ENCODE measurements around the gene ATXN1. TPM values are rescaled to one million over a fixed set of nuclear protein-coding genes. Genes with fewer than 3 reads are reported as not detected.

The ATXN1 gene
- total RNA-seq, 1 experiment from 2014 or later = 5.6 TPM

- H4K91ac ChIP-seq (ENCODE audit: insufficient read length, low read depth, low read length) = no peak overlapping the region
- Mint-ChIP-seq H3K9me3 (no peaks in the 10 kb centered on the region), H3K27me3 (ENCODE audit: low read depth) (no peaks in the 10 kb centered on the region; the same call in none of the 2 replicates), H3K4me1 (peaks cover 4 to 5% of the 10 kb centered on the region in 2 experiments), H3K4me3 (no peak overlapping the region), H3K36me3 (ENCODE audit: insufficient read depth in 1 of 3, low read depth in 3 of 3) (no peaks in the 10 kb centered on the region), H3K27ac (no peak overlapping the region)
- H2AFZ ChIP-seq (ENCODE audit: low read length) = no peak overlapping the region
- no peak overlapping the region for H2BK20ac ChIP-seq (ENCODE audit: low read depth, low read length, poor library complexity, severe bottlenecking)
- H4K5ac ChIP-seq (ENCODE audit: insufficient read length, low read depth, low read length) = no peak overlapping the region
- no peak overlapping the region for H2BK5ac ChIP-seq (ENCODE audit: insufficient read length, low read length)
- H3K9ac ChIP-seq (ENCODE audit: extremely low read depth, insufficient read length, low read length) = no peak overlapping the region
- no peak overlapping the region for H3K18ac ChIP-seq (ENCODE audit: insufficient read length, low read depth, low read length)
- TF ChIP-seq CTCF (conservative IDR thresholded peaks at IDR 0.05) = no peak
- H3K56ac ChIP-seq (ENCODE audit: insufficient read length, low read depth, low read length) = no peak overlapping the region
- no peak overlapping the region for H3K27ac ChIP-seq (ENCODE audit: insufficient read length, low read depth, low read length)
- H2BK15ac ChIP-seq (ENCODE audit: low read depth, low read length) = no peak overlapping the region
- H2BK12ac ChIP-seq (ENCODE audit: insufficient read length, low read depth, low read length) = no peak overlapping the region
- H4K8ac ChIP-seq (replicated peaks; ENCODE audit: insufficient read length, low read depth, low read length) = no peak overlapping the region
- H4K20me1 ChIP-seq (ENCODE audit: control insufficient read depth, insufficient read depth, insufficient read length) = no peaks in the 10 kb centered on the region
- H3T11ph ChIP-seq (ENCODE audit: low read length) = no peak overlapping the region
- H3K9me3 ChIP-seq (ENCODE audit: control insufficient read depth, low read depth, low read length) = no peaks in the 10 kb centered on the region
- no peak overlapping the region for H3K23ac ChIP-seq (ENCODE audit: insufficient read length, low read depth, low read length)
- no peaks in the 10 kb centered on the region for H3K4me1 ChIP-seq (ENCODE audit: insufficient read depth, low read length)
- H3K79me2 ChIP-seq (ENCODE audit: insufficient read depth, low read length) = no peaks in the 10 kb centered on the region
- no CpG with 5 or more reads among the region's 9 CpGs for WGBS (ENCODE audit: extremely low coverage, insufficient read length, low lambda C conversion rate)
- no peak for DNase-seq
- no peak overlapping the region for H3K4ac ChIP-seq (ENCODE audit: low read depth, low read length)
- H3K23me2 ChIP-seq (ENCODE audit: insufficient read length, low read depth, low read length, poor library complexity, severe bottlenecking) = no peaks in the 10 kb centered on the region
- H3K14ac ChIP-seq (ENCODE audit: insufficient read depth, low read length) = no peak overlapping the region
- no peaks in the 10 kb centered on the region for H3K79me1 ChIP-seq (ENCODE audit: insufficient read depth, low read depth, low read length, poor library complexity, severe bottlenecking)
- H2AK5ac ChIP-seq (ENCODE audit: insufficient read length, low read length) = no peak overlapping the region
- no peak overlapping the region for H3K4me2 ChIP-seq (ENCODE audit: insufficient read depth, insufficient read length, low read length)
- no peaks in the 10 kb centered on the region for H3K27me3 ChIP-seq (ENCODE audit: insufficient read depth, low read length)
- no peak overlapping the region for H2BK120ac ChIP-seq (ENCODE audit: low read depth, low read length, poor library complexity, severe bottlenecking)
These were observed 447.5 kb downstream of the ATXN1 start for GRCh38 chr6:16313732-16314131.
